ENCODE results near the gene BEND5. TPM values are rescaled to one million over a fixed set of nuclear protein-coding genes. Genes with fewer than 3 reads are reported as not detected.

BEND5 gene
- total and polyA plus RNA-seq, 4 donors = 0.12 to 0.93 (median 0.19) TPM

DNA sequence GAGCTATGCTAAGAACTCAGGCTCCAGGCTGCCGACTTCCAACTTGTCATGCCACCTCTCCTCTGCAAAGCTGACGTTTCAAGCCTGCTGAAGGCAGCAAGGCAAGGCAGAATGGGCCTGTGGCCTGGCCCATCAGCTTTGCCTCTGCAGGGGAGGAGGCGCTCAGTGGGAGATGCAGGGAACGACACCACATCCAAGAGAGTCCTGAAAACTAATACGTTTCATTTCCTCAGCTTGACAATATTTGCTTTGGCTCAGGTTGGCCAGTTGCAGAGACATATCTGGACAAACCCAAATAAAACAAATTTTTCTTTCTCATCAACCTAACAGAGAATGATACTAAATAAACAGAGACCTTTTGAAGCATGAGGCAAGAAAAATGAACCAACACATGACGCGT, 35.3 kb downstream of the BEND5 start (continued):
- TF ChIP-seq, protein P1, sequence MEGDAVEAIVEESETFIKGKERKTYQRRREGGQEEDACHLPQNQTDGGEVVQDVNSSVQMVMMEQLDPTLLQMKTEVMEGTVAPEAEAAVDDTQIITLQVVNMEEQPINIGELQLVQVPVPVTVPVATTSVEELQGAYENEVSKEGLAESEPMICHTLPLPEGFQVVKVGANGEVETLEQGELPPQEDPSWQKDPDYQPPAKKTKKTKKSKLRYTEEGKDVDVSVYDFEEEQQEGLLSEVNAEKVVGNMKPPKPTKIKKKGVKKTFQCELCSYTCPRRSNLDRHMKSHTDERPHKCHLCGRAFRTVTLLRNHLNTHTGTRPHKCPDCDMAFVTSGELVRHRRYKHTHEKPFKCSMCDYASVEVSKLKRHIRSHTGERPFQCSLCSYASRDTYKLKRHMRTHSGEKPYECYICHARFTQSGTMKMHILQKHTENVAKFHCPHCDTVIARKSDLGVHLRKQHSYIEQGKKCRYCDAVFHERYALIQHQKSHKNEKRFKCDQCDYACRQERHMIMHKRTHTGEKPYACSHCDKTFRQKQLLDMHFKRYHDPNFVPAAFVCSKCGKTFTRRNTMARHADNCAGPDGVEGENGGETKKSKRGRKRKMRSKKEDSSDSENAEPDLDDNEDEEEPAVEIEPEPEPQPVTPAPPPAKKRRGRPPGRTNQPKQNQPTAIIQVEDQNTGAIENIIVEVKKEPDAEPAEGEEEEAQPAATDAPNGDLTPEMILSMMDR (IDR thresholded peaks at IDR 0.05; ENCODE audit: low read depth, low read length, missing input control) = no peak
- TF ChIP-seq SP1 (IDR thresholded peaks at IDR 0.05) (no peak), RAD21 (IDR thresholded peaks at IDR 0.05) (no peak), HNF4G (IDR thresholded peaks at IDR 0.05) (no peak)
- TF ChIP-seq, protein P2, sequence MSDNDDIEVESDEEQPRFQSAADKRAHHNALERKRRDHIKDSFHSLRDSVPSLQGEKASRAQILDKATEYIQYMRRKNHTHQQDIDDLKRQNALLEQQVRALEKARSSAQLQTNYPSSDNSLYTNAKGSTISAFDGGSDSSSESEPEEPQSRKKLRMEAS (IDR thresholded peaks at IDR 0.05) = no peak

DNA sequence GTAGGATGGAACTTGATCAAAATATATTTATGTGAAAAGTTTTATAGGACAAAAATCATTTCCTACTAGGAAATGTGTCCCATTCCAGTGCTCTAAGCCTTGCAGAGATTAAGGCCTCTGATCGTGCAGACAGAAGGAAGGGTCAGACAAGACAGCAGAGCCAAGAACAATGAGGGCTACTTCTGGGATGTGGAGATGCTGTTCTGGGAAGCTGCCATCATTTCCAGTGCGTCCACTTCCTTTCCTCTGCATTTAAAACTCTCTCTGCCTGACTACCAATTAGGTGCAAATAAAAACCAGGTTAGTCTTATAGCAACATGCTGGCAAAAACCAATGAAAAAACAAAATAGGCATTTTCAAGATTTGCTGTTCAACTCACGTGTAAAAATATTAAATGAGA, 36.1 kb downstream of the BEND5 start:
- H3K9ac ChIP-seq (ENCODE audit: low read depth in 1 of 2, low read length in 2 of 2) = no peak overlapping the region
- 83% methylated on average over 3 of the region's 3 CpGs for WGBS
- H3K27me3 ChIP-seq (ENCODE audit: control insufficient read depth in 4 of 4, insufficient read depth in 4 of 4, low read length in 3 of 4) = no peaks in the 10 kb centered on the region
- DNase-seq (ENCODE audit: low spot score) = no peak
- H3K4me3 ChIP-seq (ENCODE audit: low read depth in 1 of 3, low read length in 3 of 3) = no peak overlapping the region
- H3K36me3 ChIP-seq (ENCODE audit: control insufficient read depth in 4 of 4, insufficient read depth in 3 of 4, low read depth in 1 of 4, low read length in 3 of 4) = no peaks in the 10 kb centered on the region
- H3K9me3 ChIP-seq (ENCODE audit: control insufficient read depth in 4 of 4, low read length in 3 of 4) = no peaks in the 10 kb centered on the region
- TF ChIP-seq NR2F2 (IDR thresholded peaks at IDR 0.05) (no peak), JUND (IDR thresholded peaks at IDR 0.05) (no peak), RXRA (IDR thresholded peaks at IDR 0.05) (no peak)
- TF ChIP-seq, protein P3, sequence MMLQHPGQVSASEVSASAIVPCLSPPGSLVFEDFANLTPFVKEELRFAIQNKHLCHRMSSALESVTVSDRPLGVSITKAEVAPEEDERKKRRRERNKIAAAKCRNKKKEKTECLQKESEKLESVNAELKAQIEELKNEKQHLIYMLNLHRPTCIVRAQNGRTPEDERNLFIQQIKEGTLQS (IDR thresholded peaks at IDR 0.05) = no peak
- no peak overlapping the region for H3K27ac ChIP-seq (ENCODE audit: low read depth in 1 of 2, low read length in 2 of 2)
- H3K4me1 ChIP-seq (ENCODE audit: control insufficient read depth in 4 of 4, insufficient read depth in 4 of 4, low read length in 3 of 4) = no peaks in the 10 kb centered on the region

DNA sequence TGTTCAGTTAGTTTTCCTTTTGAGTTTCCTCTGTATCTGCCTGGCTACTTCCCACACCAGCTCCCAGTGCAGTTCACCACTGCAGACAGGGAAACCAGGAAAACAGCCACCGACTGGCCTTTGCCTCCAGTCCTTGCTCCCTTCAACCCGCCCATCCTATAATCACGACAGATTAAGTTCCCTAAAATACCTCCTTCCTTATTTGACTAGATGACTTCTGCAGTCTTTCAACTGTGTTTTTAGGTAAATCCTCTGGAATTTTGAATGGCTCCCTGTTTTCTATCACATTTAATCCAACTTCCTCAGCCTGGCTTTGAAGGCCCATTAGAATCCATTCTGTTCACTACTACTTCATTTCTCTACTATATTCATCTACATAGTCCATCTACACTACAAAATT, 37.6 kb downstream of the BEND5 start:
- no peaks in the 10 kb centered on the region for H3K36me3 ChIP-seq (ENCODE audit: control insufficient read depth in 4 of 4, insufficient read depth in 3 of 4, low read depth in 1 of 4, low read length in 3 of 4)
- H3K4me1 ChIP-seq (ENCODE audit: control insufficient read depth in 4 of 4, insufficient read depth in 4 of 4, low read length in 3 of 4) = no peaks in the 10 kb centered on the region
- WGBS = 58% methylated on average over 3 of the region's 3 CpGs
- no peaks in the 10 kb centered on the region for H3K9me3 ChIP-seq (ENCODE audit: control insufficient read depth in 4 of 4, low read length in 3 of 4)
- no peak overlapping the region for H3K4me3 ChIP-seq (ENCODE audit: low read depth in 1 of 3, low read length in 3 of 3)
- no peak overlapping the region for H3K9ac ChIP-seq (ENCODE audit: low read depth in 1 of 2, low read length in 2 of 2)
- no peaks in the 10 kb centered on the region for H3K27me3 ChIP-seq (ENCODE audit: control insufficient read depth in 4 of 4, insufficient read depth in 4 of 4, low read length in 3 of 4)
- no peak overlapping the region for H3K27ac ChIP-seq (ENCODE audit: low read depth in 1 of 2, low read length in 2 of 2)
- TF ChIP-seq YY1 (IDR thresholded peaks at IDR 0.05) (no peak), FOXA2 (IDR thresholded peaks at IDR 0.05) (no peak), NR2F2 (IDR thresholded peaks at IDR 0.05) (no peak), RAD21 (IDR thresholded peaks at IDR 0.05) (no peak), SP1 (IDR thresholded peaks at IDR 0.05) (no peak), FOXA1 (IDR thresholded peaks at IDR 0.05) (no peak), RXRA (IDR thresholded peaks at IDR 0.05) (no peak), TAF1 (conservative IDR thresholded peaks at IDR 0.05) (no peak), JUND (IDR thresholded peaks at IDR 0.05) (no peak), HNF4G (IDR thresholded peaks at IDR 0.05) (no peak), EGR1 (IDR thresholded peaks at IDR 0.05; ENCODE audit: low read depth in 2 of 2) (no peak), GABPA (IDR thresholded peaks at IDR 0.05 in 1 of 2, conservative IDR thresholded peaks at IDR 0.05 in 1 of 2) (no peak), HNF4A (conservative IDR thresholded peaks at IDR 0.05) (no peak)
- TF ChIP-seq, protein P3 (IDR thresholded peaks at IDR 0.05) = no peak
- TF ChIP-seq, protein P4, sequence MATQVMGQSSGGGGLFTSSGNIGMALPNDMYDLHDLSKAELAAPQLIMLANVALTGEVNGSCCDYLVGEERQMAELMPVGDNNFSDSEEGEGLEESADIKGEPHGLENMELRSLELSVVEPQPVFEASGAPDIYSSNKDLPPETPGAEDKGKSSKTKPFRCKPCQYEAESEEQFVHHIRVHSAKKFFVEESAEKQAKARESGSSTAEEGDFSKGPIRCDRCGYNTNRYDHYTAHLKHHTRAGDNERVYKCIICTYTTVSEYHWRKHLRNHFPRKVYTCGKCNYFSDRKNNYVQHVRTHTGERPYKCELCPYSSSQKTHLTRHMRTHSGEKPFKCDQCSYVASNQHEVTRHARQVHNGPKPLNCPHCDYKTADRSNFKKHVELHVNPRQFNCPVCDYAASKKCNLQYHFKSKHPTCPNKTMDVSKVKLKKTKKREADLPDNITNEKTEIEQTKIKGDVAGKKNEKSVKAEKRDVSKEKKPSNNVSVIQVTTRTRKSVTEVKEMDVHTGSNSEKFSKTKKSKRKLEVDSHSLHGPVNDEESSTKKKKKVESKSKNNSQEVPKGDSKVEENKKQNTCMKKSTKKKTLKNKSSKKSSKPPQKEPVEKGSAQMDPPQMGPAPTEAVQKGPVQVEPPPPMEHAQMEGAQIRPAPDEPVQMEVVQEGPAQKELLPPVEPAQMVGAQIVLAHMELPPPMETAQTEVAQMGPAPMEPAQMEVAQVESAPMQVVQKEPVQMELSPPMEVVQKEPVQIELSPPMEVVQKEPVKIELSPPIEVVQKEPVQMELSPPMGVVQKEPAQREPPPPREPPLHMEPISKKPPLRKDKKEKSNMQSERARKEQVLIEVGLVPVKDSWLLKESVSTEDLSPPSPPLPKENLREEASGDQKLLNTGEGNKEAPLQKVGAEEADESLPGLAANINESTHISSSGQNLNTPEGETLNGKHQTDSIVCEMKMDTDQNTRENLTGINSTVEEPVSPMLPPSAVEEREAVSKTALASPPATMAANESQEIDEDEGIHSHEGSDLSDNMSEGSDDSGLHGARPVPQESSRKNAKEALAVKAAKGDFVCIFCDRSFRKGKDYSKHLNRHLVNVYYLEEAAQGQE (IDR thresholded peaks at IDR 0.05) = no peak
- TF ChIP-seq, protein P2 (IDR thresholded peaks at IDR 0.05) = no peak
- TF ChIP-seq, protein P5, sequence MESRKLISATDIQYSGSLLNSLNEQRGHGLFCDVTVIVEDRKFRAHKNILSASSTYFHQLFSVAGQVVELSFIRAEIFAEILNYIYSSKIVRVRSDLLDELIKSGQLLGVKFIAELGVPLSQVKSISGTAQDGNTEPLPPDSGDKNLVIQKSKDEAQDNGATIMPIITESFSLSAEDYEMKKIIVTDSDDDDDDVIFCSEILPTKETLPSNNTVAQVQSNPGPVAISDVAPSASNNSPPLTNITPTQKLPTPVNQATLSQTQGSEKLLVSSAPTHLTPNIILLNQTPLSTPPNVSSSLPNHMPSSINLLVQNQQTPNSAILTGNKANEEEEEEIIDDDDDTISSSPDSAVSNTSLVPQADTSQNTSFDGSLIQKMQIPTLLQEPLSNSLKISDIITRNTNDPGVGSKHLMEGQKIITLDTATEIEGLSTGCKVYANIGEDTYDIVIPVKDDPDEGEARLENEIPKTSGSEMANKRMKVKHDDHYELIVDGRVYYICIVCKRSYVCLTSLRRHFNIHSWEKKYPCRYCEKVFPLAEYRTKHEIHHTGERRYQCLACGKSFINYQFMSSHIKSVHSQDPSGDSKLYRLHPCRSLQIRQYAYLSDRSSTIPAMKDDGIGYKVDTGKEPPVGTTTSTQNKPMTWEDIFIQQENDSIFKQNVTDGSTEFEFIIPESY (IDR thresholded peaks at IDR 0.05) = no peak
- TF ChIP-seq, protein P1 (IDR thresholded peaks at IDR 0.05; ENCODE audit: low read depth, low read length, missing input control) = no peak
- DNase-seq (ENCODE audit: low spot score) = no peak
